Adrenal gland (tissue), 12 donors: ENCODE results near the gene SVIP. TPM values are rescaled to one million over a fixed set of nuclear protein-coding genes. Genes with fewer than 3 reads are reported as not detected.

Experiments used
- DNase-seq, 7 donors: peaks; one replicate each; pipeline ENCODE4 v3.0.0-alpha.2; 2019 to 2020
- H3K27ac ChIP-seq, 5 donors: fragments of 200-600 bp; sonication (generic) in 4 of 5; 1 replicate in 3 of 5; 2 replicates in 2 of 5; pipeline versions ENCODE4 v1.5.1 to v1.8.0; 2016 to 2020; ENCODE audit warnings: mild to moderate bottlenecking in 1 of 5
- H3K27me3 ChIP-seq: fragments of 200-600 bp; 2 replicates; pipeline ENCODE4 v1.8.0; 2021
- H3K36me3 ChIP-seq, 2 donors: fragments of 200-600 bp; replicated peaks in 1 of 2; 1 replicate in 1 of 2; 2 replicates in 1 of 2; pipeline versions ENCODE4 v1.5.1 to v1.8.0; 2018 to 2022
- H3K4me1 ChIP-seq, 2 donors: fragments of 200-600 bp; replicated peaks in 1 of 2; 1 replicate in 1 of 2; 2 replicates in 1 of 2; pipeline versions ENCODE4 v1.5.1 to v1.8.0; 2018 to 2021
- H3K4me3 ChIP-seq, 4 donors: fragments of 200-600 bp; sonication (generic) in 3 of 4; one replicate each; pipeline ENCODE4 v1.5.1; 2016 to 2018
- H3K9me3 ChIP-seq, 3 donors: fragments of 200-600 bp; sonication (generic) in 1 of 3; replicated peaks in 1 of 3; 1 replicate in 2 of 3; 2 replicates in 1 of 3; pipeline versions ENCODE4 v1.5.1 to v1.8.0; 2016 to 2021
- CTCF ChIP-seq, 6 experiments: fragments of 450-650 bp in 4 of 6; fragments of 200-600 bp in 2 of 6; sonication (generic) in 1 of 6; IDR thresholded peaks; 1 replicate in 5 of 6; 2 replicates in 1 of 6; pipeline versions ENCODE4 v1.5.1 to v1.8.0; 2016 to 2021; ENCODE audit warnings: antibody characterized with exemption in 6 of 6, mild to moderate bottlenecking in 2 of 6, moderate library complexity in 1 of 6
- POLR2A ChIP-seq, 2 donors: fragments of 450-650 bp; IDR thresholded peaks; one replicate each; pipeline ENCODE4 v1.6.1; 2017; ENCODE audit warnings: antibody characterized with exemption in 2 of 2, mild to moderate bottlenecking in 2 of 2, moderate library complexity in 1 of 2
- WGBS, 4 donors: extraction: QIAGEN DNeasy Blood & Tissue Kit in 2 of 4; methylation state at CpG; one replicate each; pipeline versions ENCODE4 v1.1.5 to v1.1.7; 2013 to 2017; 5-methylcytosine and 5-hydroxymethylcytosine counted together
- intact Hi-C, 2 donors: fragments of 100-400 bp; cut with DNase I; formaldehyde crosslinking; loops; one replicate each; pipeline versions ENCODE4 v1.14.1 to v1.15.0; 2022 to 2023
- polyA plus RNA-seq, 3 donors: library from polyadenylated mRNA; stranded (reverse); fragments of 200-250 nt in 2 of 3; fragments of 350-450 nt in 1 of 3; fragmentation: Illumina TruSeq in 1 of 3; extraction: RNeasy Lipid Tissue Mini Kit (QIAGEN cat#74804) in 1 of 3; gene quantifications; one replicate each; pipeline ENCODE4 v1.2.3, GENCODE V29; 2013 to 2014
- total RNA-seq, 9 donors: library from RNA; depleted of rRNA in 4 of 9; stranded (reverse); fragments of >200 nt in 4 of 9; fragments of 120-200 nt in 1 of 9; fragmentation: NEBNext Ultra II Directional in 1 of 9; extraction: Animal tissue kit (Norgen Biotek cat#: 25700) in 1 of 9; gene quantifications; one replicate each; pipeline versions ENCODE4 v1.1.0 to v1.2.4, GENCODE V29; 2013 to 2023
- donor health status: healthy with polysubstance abuse.
- donor health status: Bipolar disorder and iron deficiency.
- donor health status: DM: yes; HTN: yes; CAD: no.
- donor health status: DM: no; HTN: no; CAD: no.
- donor health status: DM: no; HTN: no; CAD: no.
- donor health status: DM: yes; HTN: yes; CAD: no.

The SVIP gene
- total and polyA plus RNA-seq, 12 donors, result 5.1 to 32.0 (median 15.6) TPM

- no peaks in the 10 kb centered on the region for H3K4me1 ChIP-seq
- H3K27me3 ChIP-seq, result no peaks in the 10 kb centered on the region
- intact Hi-C loops, result no loop called here
- no peak overlapping the region for H3K27ac ChIP-seq
- H3K36me3 ChIP-seq, result no peaks in the 10 kb centered on the region
- H3K4me3 ChIP-seq, result no peak overlapping the region
- no peak for TF ChIP-seq CTCF (IDR thresholded peaks at IDR 0.05)
- TF ChIP-seq POLR2A (IDR thresholded peaks at IDR 0.05), result no peak
- peaks cover 0 to 4% (median 0%) of the 10 kb centered on the region in 3 donors for H3K9me3 ChIP-seq
- no peak for DNase-seq
These were observed 21.9 kb upstream of the SVIP start for GRCh38 chr11:22851477-22851876.

GRCh38 chr11:22846726-22847125 is 17.1 kb upstream of the SVIP start:
- Histone ChIP-seq H3K4me3 (no peak overlapping the region), H3K27me3 (no peaks in the 10 kb centered on the region), H3K36me3 (no peaks in the 10 kb centered on the region), H3K4me1 (no peaks in the 10 kb centered on the region), H3K9me3 (no peaks in the 10 kb centered on the region), H3K27ac (no peak overlapping the region)
- 85 to 98% (median 90%) methylated on average over 1 of the region's 1 CpG for WGBS, 4 donors
- DNase-seq, result no peak
- TF ChIP-seq POLR2A (IDR thresholded peaks at IDR 0.05), result no peak
- no peak for TF ChIP-seq CTCF (IDR thresholded peaks at IDR 0.05)
- intact Hi-C loops, result no loop called here

GRCh38 chr11:22832315-22833015 is 2.9 kb upstream of the SVIP start:
- no peaks in the 10 kb centered on the region for H3K27me3 ChIP-seq
- TF ChIP-seq POLR2A (IDR thresholded peaks at IDR 0.05) (no peak), CTCF (IDR thresholded peaks at IDR 0.05) (no peak)
- no peak overlapping the region for H3K27ac ChIP-seq
- no peaks in the 10 kb centered on the region for H3K9me3 ChIP-seq
- intact Hi-C loops, result no loop called here
- peaks cover 0 to 7% of the 10 kb centered on the region in 2 donors for H3K4me1 ChIP-seq
- H3K4me3 ChIP-seq, result no peak overlapping the region
- no peak for DNase-seq
- WGBS, 4 donors, result 59 to 67% (median 63%) methylated on average over 3 of the region's 3 CpGs
- H3K36me3 ChIP-seq, result no peaks in the 10 kb centered on the region

- TF ChIP-seq CTCF (IDR thresholded peaks at IDR 0.05) (no peak), POLR2A (IDR thresholded peaks at IDR 0.05) (no peak)
- Histone ChIP-seq H3K36me3 (peaks cover 0 to 11% of the 10 kb centered on the region in 2 donors), H3K9me3 (no peaks in the 10 kb centered on the region), H3K4me1 (peaks cover 0 to 7% of the 10 kb centered on the region in 2 donors), H3K4me3 (peak overlapping the region in 1 of 4 donors; percentile 85), H3K27ac (no peak overlapping the region), H3K27me3 (no peaks in the 10 kb centered on the region)
- WGBS, 4 donors, result 4 to 19% (median 16%) methylated on average over 4 of the region's 4 CpGs
- DNase-seq, result no peak
- intact Hi-C loops, result no loop called here
These were observed 447 bp upstream of the SVIP start for GRCh38 chr11:22830082-22830414.
